CD14-positive monocyte (primary cell): Measurements from ENCODE around the gene NIP7. TPM values are rescaled to one million over a fixed set of nuclear protein-coding genes. Genes with fewer than 3 reads are reported as not detected.

ENCODE experiments used
- DNase-seq, 3 donors: peaks; one replicate each; pipeline ENCODE4 v3.0.0-alpha.2; 2011 to 2022
- H2AFZ ChIP-seq: 2 replicates; pipeline ENCODE4 v1.6.0; 2012; ENCODE audit warnings: mild to moderate bottlenecking, low read depth, low read length, inconsistent platforms; ENCODE audit not compliant: insufficient read depth, poor library complexity, severe bottlenecking
- H3K27ac ChIP-seq, 2 donors: 1 replicate in 1 of 2; 2 replicates in 1 of 2; pipeline ENCODE4 v1.5.1; 2012 to 2013; ENCODE audit warnings: low read length in 2 of 2, control low read depth in 1 of 2, inconsistent platforms in 1 of 2, low read depth in 1 of 2, mild to moderate bottlenecking in 1 of 2
- H3K27me3 ChIP-seq, 2 donors: one replicate each; pipeline versions ENCODE4 v1.6.0 to v1.6.1; 2011 to 2013; ENCODE audit warnings: low read length in 2 of 2; ENCODE audit not compliant: control insufficient read depth in 2 of 2, insufficient read depth in 2 of 2
- H3K36me3 ChIP-seq, 2 donors: replicated peaks in 1 of 2; 1 replicate in 1 of 2; 2 replicates in 1 of 2; pipeline versions ENCODE4 v1.5.1 to v1.6.1; 2012 to 2013; ENCODE audit warnings: low read length in 2 of 2, control low read depth in 1 of 2, inconsistent platforms in 1 of 2, mild to moderate bottlenecking in 1 of 2; ENCODE audit not compliant: insufficient read depth in 2 of 2, control insufficient read depth in 1 of 2
- H3K4me1 ChIP-seq, 2 donors: 1 replicate in 1 of 2; 2 replicates in 1 of 2; pipeline versions ENCODE4 v1.5.1 to v1.6.1; 2012 to 2013; ENCODE audit warnings: low read length in 2 of 2, control low read depth in 1 of 2, inconsistent platforms in 1 of 2, mild to moderate bottlenecking in 1 of 2, moderate library complexity in 1 of 2; ENCODE audit not compliant: insufficient read depth in 2 of 2, control insufficient read depth in 1 of 2
- H3K4me2 ChIP-seq: replicated peaks from 2 replicates; pipeline ENCODE3; 2012; ENCODE audit warnings: low read length, moderate library complexity, mild to moderate bottlenecking; ENCODE audit not compliant: poor library complexity, severe bottlenecking; ENCODE audit errors: extremely low read depth
- H3K4me3 ChIP-seq, 3 experiments: fragments of 200-600 bp in 1 of 3; sonication (generic) in 1 of 3; replicated peaks in 1 of 3; 1 replicate in 2 of 3; 2 replicates in 1 of 3; pipeline ENCODE4 v1.5.1; 2011 to 2013; ENCODE audit warnings: low read length in 3 of 3, mild to moderate bottlenecking in 3 of 3, control low read depth in 2 of 3, low read depth in 2 of 3, inconsistent platforms in 1 of 3, moderate library complexity in 1 of 3
- H3K79me2 ChIP-seq: 2 replicates; pipeline ENCODE4 v1.6.0; 2012; ENCODE audit warnings: mild to moderate bottlenecking, control low read depth, inconsistent platforms, low read length, moderate library complexity; ENCODE audit not compliant: insufficient read depth
- H3K9ac ChIP-seq: 2 replicates; pipeline ENCODE4 v1.6.0; 2017; ENCODE audit warnings: low read length, mild to moderate bottlenecking; ENCODE audit not compliant: insufficient read depth, poor library complexity, severe bottlenecking
- H3K9me3 ChIP-seq, 2 donors: replicated peaks in 1 of 2; 1 replicate in 1 of 2; 2 replicates in 1 of 2; pipeline versions ENCODE4 v1.5.1 to v1.6.1; 2012 to 2013; ENCODE audit warnings: low read length in 2 of 2, control low read depth in 1 of 2; ENCODE audit not compliant: control insufficient read depth in 1 of 2, insufficient read depth in 1 of 2
- H4K20me1 ChIP-seq: 2 replicates; pipeline ENCODE4 v1.6.0; 2012; ENCODE audit warnings: mild to moderate bottlenecking, low read length, control low read depth, moderate library complexity; ENCODE audit not compliant: insufficient read depth
- H3K27ac Mint-ChIP-seq, 7 donors: one replicate each; pipeline ENCODE4 v1.8.0; 2020; ENCODE audit warnings: mild to moderate bottlenecking in 7 of 7, mixed read lengths in 7 of 7, moderate library complexity in 6 of 7, inconsistent platforms in 2 of 7
- H3K27me3 Mint-ChIP-seq, 3 donors: one replicate each; pipeline ENCODE4 v1.8.0; 2021 to 2022; ENCODE audit warnings: low read depth in 3 of 3, mild to moderate bottlenecking in 3 of 3, mixed read lengths in 3 of 3, moderate library complexity in 3 of 3, inconsistent platforms in 1 of 3
- H3K36me3 Mint-ChIP-seq, 2 donors: one replicate each; pipeline ENCODE4 v1.8.0; 2020; ENCODE audit warnings: mixed read lengths in 2 of 2, inconsistent platforms in 1 of 2, mild to moderate bottlenecking in 1 of 2
- H3K4me1 Mint-ChIP-seq: one replicate; pipeline ENCODE4 v1.8.0; 2020; ENCODE audit warnings: mild to moderate bottlenecking, mixed read lengths
- H3K4me3 Mint-ChIP-seq, 2 donors: one replicate each; pipeline ENCODE4 v1.8.0; 2020; ENCODE audit warnings: mild to moderate bottlenecking in 2 of 2, mixed read lengths in 2 of 2, moderate library complexity in 1 of 2
- H3K9me3 Mint-ChIP-seq, 7 donors: one replicate each; pipeline ENCODE4 v1.8.0; 2020 to 2022; ENCODE audit warnings: mixed read lengths in 7 of 7, mild to moderate bottlenecking in 6 of 7, moderate library complexity in 6 of 7, inconsistent platforms in 2 of 7
- CTCF ChIP-seq: fragments of 200-600 bp; IDR thresholded peaks from one replicate; pipeline ENCODE4 v1.8.0; 2022; ENCODE audit warnings: antibody characterized with exemption, mild to moderate bottlenecking
- WGBS: methylation state at CpG from one replicate; pipeline ENCODE4 v1.1.5; 2013; ENCODE audit warnings: missing lambda C conversion rate; ENCODE audit not compliant: insufficient coverage; 5-methylcytosine and 5-hydroxymethylcytosine counted together
- intact Hi-C, 2 donors: fragments of 100-400 bp; cut with micrococcal nuclease; formaldehyde crosslinking; loops; one replicate each; pipeline versions ENCODE4 v1.15.0 to v1.15.1; 2023
- polyA plus RNA-seq, 3 donors: library from polyadenylated mRNA; depleted of rRNA in 1 of 3; unstranded in 2 of 3; stranded (reverse) in 1 of 3; fragments of 300-500 nt in 2 of 3; fragments of >200 nt in 1 of 3; fragmentation: Illumina TruSeq in 2 of 3; gene quantifications; 1 replicate in 2 of 3; 2 replicates in 1 of 3; pipeline ENCODE4 v1.2.3, GENCODE V29; 2012 to 2021

The NIP7 gene
- polyA plus RNA-seq, 3 donors: 3.0 to 16.4 (median 14.2) TPM

DNA sequence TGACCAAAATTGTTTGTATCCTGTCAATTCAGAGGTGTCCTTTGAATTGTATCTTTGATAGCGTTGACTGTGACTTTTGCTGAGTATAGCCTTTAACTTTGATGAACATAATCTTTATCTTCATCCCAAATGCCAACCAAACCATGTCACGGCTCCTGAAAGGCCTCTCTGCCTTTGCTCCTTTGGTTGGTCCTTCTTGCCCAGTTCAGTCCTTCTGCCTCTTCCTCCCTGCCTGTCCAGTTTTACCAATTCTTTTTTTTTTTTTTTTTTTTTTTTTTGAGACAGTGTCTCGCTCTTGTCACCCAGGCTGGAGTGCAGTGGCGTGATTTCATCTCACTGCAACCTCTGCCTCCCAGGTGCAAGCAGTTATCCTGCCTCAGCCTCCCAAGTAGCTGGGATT lies 41.3 kb upstream of the NIP7 start:
- Histone ChIP-seq H3K27me3 (no peaks in the 10 kb centered on the region), H3K27ac (peak overlapping the region; percentile 39 to 54), H3K9me3 (no peaks in the 10 kb centered on the region), H2AFZ (no peak overlapping the region), H3K36me3 (no peaks in the 10 kb centered on the region), H3K9ac (no peak overlapping the region), H3K4me1 (peaks cover 28 to 32% of the 10 kb centered on the region in 2 donors), H3K4me3 (no peak overlapping the region), H3K79me2 (no peaks in the 10 kb centered on the region), H3K4me2 (no peak overlapping the region), H4K20me1 (no peaks in the 10 kb centered on the region)
- no peak for DNase-seq
- peaks cover 0 to 10% (median 2%) of the 10 kb centered on the region in 3 donors for H3K27me3 Mint-ChIP-seq
- peak overlapping the region in 6 of 7 donors; percentile 60 to 89 (median 74) for H3K27ac Mint-ChIP-seq
- H3K36me3 Mint-ChIP-seq: peaks cover 10 to 12% of the 10 kb centered on the region in 2 donors
- no peak overlapping the region for H3K4me3 Mint-ChIP-seq
- H3K9me3 Mint-ChIP-seq: peaks cover 0 to 3% (median 0%) of the 10 kb centered on the region in 7 donors
- H3K4me1 Mint-ChIP-seq: peaks cover 31% of the 10 kb centered on the region
- intact Hi-C loops: no loop called here
- no CpG with 5 or more reads among the region's 4 CpGs for WGBS
- no peak for TF ChIP-seq CTCF

GRCh38 chr16:69301187-69301586 lies 38.4 kb upstream of the NIP7 start:
- Histone ChIP-seq H2AFZ (no peak overlapping the region), H3K4me1 (peaks cover 28 to 32% of the 10 kb centered on the region in 2 donors), H3K36me3 (no peaks in the 10 kb centered on the region), H3K9ac (no peak overlapping the region), H3K4me2 (no peak overlapping the region), H3K4me3 (no peak overlapping the region), H3K79me2 (no peaks in the 10 kb centered on the region), H4K20me1 (no peaks in the 10 kb centered on the region), H3K27me3 (no peaks in the 10 kb centered on the region), H3K9me3 (no peaks in the 10 kb centered on the region), H3K27ac (no peak overlapping the region)
- H3K36me3 Mint-ChIP-seq: peaks cover 10 to 12% of the 10 kb centered on the region in 2 donors
- no peak overlapping the region for H3K4me3 Mint-ChIP-seq
- DNase-seq: no peak
- 100% methylated on average over 1 of the region's 1 CpG for WGBS
- no peak for TF ChIP-seq CTCF
- peaks cover 1 to 8% (median 7%) of the 10 kb centered on the region in 3 donors for H3K27me3 Mint-ChIP-seq
- no peak overlapping the region for H3K27ac Mint-ChIP-seq
- intact Hi-C loops: no loop called here
- H3K9me3 Mint-ChIP-seq: peaks cover 0 to 3% (median 0%) of the 10 kb centered on the region in 7 donors
- peaks cover 31% of the 10 kb centered on the region for H3K4me1 Mint-ChIP-seq
